Activated CD4-positive, alpha-beta T cell treated with anti-CD3 and anti-CD28 coated beads, Interleukin-2, amount 50 U/mL, for 1 hour (primary cell): ENCODE results near the gene ANKHD1.
"Not testable (repeated sequence)": the region's sequence is repeated elsewhere in the genome, so short reads cannot be mapped to it uniquely, and the experiment has no call there.

ENCODE experiments used
- DNase-seq: peaks from one replicate; pipeline ENCODE4 v3.0.0-alpha.2; 2020

Gene ANKHD1

DNA sequence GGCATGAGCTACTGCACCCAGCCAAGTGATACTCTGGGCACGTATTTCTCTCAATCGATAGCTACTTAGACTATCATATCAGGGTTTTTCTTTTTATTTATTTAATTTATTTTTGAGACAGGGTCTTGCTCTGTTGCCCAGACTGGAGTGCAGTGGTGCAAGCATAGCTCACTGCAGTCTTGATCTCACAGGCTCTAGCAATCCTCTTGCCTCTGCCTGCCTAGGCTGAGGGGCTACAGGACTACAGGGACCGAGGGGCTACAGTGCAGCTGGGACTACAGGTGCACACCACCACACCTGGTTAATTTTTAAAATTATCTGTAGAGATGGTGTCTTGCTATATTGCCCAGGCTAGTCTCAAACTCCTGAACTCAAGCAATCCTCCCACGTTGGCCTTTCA lies 20.3 kb upstream of the ANKHD1 start:
- no peak for DNase-seq

- DNase-seq: no peak
Measured at GRCh38 chr5:140381972-140382371, 19.7 kb upstream of the ANKHD1 start.

DNA sequence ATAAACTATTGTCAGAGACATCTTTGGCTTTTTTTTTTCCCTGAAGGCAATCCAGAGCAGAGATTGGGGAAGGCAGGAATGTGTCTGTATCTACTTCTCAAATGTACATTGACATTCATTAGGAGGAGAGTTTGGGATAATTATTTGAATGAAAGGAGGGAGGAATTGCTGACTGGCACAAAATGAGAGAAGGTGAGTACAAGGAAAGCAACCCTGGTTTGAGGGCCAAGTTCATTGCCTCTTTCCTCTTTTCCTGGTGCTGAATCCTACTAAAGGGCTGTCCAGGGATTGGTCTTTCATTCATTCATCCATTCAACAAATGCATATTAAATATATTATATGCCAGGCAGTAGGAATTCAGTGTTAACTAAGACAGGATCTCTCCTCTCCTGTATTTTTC lies 18.8 kb upstream of the ANKHD1 start:
- DNase-seq: no peak

DNA sequence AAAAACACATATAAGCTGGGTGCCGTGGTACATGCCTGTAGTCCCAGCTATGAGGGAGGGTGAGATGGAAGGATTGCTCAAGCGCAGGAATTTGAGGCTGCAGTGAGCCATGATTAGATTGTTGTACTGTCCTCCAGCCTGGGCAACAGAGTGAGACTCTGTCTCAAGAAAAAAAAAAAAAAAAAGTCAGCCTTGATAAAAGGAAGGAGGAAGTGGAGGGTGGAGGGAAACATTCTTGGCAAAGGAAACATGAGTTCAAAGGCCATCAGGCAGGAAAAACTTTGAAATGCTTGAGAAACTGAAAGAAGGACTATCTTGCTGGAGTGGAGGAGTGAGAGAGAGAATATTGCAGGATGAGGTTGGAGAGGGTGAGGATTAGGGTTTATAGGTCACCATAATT lies 18.3 kb upstream of the ANKHD1 start:
- DNase-seq: no peak

GRCh38 chr5:140388052-140388451 lies 13.6 kb upstream of the ANKHD1 start:
- no peak for DNase-seq

GRCh38 chr5:140391312-140391711 lies 10.3 kb upstream of the ANKHD1 start:
- DNase-seq: no peak

- DNase-seq: no peak
Measured at GRCh38 chr5:140391732-140392131, 9.9 kb upstream of the ANKHD1 start.

DNA sequence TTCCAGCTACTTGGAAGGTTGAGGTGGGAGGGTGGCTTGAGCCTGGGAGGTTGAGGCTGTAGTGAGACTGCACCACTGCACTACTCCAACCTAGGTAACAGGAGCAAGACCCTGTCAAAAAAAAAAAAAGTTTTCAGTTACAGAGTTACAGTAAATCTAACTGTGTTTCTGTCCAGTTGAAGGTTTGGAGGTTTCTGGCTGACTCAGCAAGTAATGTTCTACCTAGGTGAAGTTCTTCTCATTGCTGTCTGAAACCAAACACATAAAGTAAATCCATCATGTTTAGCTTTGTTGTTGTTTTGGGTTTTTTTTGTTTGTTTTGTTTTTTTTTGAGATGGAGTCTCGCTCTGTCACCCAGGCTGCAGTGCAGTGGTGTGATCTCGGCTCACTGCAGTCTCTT lies 7.9 kb upstream of the ANKHD1 start:
- no peak for DNase-seq

- DNase-seq: no peak
Measured at GRCh38 chr5:140398379-140398811, 3.2 kb upstream of the ANKHD1 start.

GRCh38 chr5:140399979-140400729 lies 1.5 kb upstream of the ANKHD1 start:
- no peak for DNase-seq

GRCh38 chr5:140400730-140401361 lies 787 bp upstream of the ANKHD1 start:
- DNase-seq: peak; percentile 79

GRCh38 chr5:140402258-140403074 lies 833 bp downstream of the ANKHD1 start:
- DNase-seq: peak; percentile 32

- DNase-seq: no peak
Measured at GRCh38 chr5:140403613-140404012, 2.0 kb downstream of the ANKHD1 start.

DNA sequence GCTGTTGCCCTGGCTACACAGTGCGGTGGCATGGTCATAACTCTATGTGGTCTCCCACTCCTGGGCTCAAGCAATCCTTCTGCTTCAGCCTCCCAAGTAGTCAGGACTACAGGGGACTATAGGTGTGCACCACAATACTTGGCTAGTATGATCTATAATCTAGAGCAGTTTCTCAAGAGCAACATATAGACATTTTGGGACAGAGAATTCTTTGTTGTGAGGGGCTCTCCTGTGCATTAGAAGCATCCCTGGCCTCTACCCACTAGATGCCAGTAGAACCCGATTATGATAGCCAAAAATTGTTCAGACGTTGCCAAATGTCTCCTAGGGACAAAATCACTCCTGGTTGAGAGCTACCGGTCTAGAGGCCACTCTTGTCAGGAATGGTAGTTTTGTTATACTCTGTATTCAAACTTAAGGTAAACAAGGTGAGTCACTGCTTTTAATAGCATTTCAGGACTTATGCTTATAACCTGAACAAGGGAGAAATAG lies 7.2 kb downstream of the ANKHD1 start:
- DNase-seq: no peak

DNA sequence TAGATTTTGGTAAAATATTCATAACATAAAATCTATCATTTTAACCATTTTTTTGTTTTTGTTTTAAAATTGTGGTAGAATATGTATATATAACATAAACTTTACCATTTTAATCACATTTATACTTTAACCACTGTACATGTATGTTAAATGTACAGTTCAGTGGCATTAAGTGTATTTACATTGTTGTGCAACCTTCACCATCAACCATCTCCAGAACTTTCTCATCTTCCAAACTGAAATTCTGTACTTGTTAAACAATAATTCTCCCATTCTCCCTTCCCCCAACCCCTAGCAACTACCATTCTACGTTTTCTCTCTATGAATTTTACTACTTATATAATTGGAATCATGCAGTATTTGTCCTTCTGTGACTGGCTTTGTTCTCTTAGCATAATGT lies 11.6 kb downstream of the ANKHD1 start:
- DNase-seq: no peak

GRCh38 chr5:140417235-140417634 lies 15.6 kb downstream of the ANKHD1 start:
- no peak for DNase-seq

- no peak for DNase-seq
Measured at GRCh38 chr5:140418862-140419520, 17.4 kb downstream of the ANKHD1 start.

- no peak for DNase-seq
Measured at GRCh38 chr5:140420226-140420570, 18.6 kb downstream of the ANKHD1 start.

- no peak for DNase-seq
Measured at GRCh38 chr5:140420665-140421361, 19.2 kb downstream of the ANKHD1 start.

DNA sequence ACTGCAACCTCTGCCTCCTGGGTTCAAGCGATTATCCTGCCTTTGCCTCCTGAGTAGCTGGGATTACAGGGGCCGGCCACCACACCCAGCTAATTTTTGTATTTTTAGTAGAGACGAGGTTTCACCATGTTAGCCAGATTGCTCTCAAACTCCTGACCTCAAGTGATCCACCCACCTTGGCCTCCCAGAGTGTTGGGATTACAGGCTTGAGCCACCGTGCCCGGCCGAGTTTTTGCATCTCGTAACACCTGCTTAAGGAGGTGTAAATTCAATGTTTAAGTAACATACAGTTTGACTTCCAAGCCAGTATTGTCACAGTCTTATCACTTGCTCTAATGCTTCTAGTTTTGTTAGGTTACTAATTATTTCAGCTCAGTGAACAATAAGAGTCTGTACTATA lies 19.7 kb downstream of the ANKHD1 start:
- not testable (repeated sequence) for DNase-seq

- no peak for DNase-seq
Measured at GRCh38 chr5:140423609-140424008, 22.0 kb downstream of the ANKHD1 start.

- no peak for DNase-seq
Measured at GRCh38 chr5:140424135-140424534, 22.5 kb downstream of the ANKHD1 start.

- DNase-seq: not testable (repeated sequence)
Measured at GRCh38 chr5:140427726-140428125, 26.1 kb downstream of the ANKHD1 start.
